ENCODE results near the gene FAM168B.

The FAM168B gene

DNA sequence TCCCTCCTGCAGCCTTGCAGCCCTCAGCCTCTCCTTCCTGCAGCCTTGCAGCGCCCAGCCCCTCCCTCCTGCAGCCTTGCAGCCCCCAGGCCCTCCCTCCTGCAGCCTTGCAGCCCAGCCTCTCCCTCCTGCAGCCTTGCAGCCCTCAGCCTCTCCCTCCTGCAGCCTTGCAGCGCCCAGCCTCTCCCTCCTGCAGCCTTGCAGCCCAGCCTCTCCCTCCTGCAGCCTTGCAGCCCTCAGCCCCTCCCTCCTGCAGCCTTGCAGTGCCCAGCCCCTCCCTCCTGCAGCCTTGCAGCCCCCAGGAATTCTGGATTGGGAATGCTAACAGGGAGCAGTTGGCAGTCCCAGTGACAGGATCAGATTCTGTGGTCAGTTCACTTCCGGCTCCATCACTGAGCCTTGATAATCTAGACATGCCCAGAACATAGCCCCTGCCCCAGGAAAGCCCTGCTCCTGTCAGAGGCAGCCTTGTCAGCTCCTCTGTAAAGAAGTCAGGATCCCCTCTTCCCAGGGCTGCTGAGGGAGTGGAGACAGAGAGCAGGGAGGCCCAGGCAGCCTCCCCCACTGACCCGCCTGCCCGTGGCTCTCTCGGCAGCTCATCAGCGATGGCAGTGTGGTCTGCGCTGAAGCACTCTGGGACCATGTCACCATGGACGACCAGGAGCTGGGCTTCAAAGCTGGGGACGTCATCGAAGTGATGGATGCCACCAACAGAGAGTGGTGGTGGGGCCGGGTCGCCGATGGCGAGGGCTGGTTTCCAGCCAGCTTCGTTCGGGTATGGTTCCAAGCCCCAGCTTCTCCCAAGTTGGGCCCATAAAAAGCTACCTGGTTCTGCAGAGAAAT, 54.8 kb downstream of the FAM168B start:
- no peak for DNase-seq

DNA sequence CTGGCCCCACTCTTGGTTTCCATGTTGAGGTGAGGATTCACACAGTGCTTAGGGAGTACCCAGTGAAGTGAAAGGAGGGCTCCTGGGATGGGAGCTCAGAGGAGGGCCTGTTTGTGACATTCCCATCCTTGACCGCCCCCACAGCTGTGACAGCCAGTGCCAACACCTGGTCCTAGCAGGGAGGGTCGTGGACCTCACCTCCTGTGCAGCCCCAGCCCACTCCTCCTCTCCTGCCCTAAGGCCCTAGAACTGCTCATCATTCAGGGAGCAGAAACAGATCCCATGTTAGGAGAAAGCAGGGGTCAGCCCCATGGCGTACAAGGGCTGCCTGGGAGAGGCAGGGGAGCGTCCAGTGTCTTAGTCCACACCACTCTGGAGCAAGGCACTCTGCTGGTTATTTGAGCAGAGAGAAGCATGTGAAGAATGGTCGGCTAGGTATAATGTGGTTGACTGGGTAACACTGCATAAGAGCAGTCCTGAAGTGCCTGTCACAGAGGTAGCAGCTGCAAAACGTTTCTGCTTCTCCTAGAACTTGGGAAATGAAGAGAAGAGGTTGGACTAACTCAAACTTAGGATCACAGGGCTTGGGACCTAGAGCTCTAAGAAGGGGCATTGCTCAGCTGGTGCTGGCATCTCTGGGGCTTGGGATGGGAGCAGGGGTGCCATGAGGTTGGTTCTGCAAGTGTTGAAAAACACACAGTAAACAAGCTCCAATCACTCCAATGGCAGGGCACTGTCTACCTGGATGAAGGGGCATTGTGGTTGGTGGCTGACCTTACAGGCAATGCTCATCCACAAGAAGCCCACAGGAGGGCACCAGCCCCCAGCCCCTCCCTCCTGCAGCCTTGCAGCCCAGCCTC, 55.6 kb downstream of the FAM168B start:
- DNase-seq = no peak

- DNase-seq = no peak
Measured at GRCh38 chr2:131036696-131037397, 56.4 kb downstream of the FAM168B start.

DNA sequence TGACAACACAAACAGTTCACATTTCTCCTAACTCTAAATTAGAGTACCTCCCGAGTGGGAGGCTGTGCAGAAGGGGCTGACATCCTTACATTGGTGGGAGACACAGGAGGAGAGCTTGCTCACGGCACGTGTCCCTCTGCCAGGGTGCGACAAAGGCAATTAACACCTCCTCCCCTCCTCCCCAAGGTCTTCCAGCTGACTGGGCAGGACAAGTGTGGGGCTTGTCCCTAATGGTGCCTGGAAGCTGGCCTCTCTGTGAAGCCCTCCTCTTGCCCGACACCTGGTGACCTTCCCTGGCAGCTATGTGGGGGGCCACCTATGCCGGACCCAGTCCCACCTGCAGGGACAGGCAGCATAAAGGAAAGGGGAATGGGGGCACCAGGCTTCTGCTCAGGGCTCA, 57.0 kb downstream of the FAM168B start:
- DNase-seq = no peak

DNA sequence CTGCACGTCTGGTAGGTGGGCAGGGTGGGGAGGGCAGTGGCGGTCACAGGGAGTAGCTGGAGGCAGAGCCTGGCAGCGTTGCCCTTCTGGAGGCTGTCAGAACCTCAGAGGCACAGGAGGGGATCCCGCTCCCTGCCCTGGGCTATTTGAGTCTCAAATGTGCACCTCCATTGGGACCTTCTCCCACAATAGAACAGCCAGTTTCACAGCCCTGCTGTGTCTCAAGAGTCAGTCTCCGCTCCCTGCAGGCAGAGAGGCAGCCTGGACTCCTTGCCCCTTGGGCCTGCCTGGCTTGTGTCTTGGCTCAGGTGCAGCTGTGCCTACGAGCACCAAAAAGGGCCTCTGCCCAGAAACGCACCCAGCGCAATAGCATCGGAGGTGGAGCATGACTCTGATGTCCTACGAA, 57.4 kb downstream of the FAM168B start:
- DNase-seq = no peak

GRCh38 chr2:131035112-131035825, 58.0 kb downstream of the FAM168B start:
- DNase-seq = no peak

- no peak for DNase-seq
Measured at GRCh38 chr2:131034122-131035051, 58.9 kb downstream of the FAM168B start.

GRCh38 chr2:131033786-131034121, 59.5 kb downstream of the FAM168B start:
- no peak for DNase-seq

DNA sequence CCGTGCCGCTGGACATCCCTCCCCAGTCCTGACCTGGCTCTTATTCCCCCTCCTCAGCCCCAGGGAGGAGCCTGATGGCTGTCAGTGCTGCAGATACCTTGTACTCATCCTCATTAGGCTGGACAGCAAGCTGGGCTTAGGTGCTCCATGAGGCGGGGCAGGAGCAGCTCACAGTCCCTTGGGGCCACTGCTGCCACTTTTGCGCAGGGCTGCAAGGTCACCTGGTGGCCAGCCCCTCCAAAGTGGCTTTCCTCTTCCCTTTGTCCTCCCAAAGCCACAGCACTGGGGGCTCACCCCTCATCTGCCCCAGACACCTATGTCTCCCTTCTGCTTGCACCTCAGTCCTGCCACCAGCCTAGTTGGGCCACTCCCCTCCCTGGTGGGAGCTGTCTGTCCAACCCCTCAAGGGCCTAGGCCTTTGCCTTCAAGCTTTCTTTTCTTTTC, 60.8 kb downstream of the FAM168B start:
- DNase-seq = no peak

GRCh38 chr2:131031875-131032274, 61.4 kb downstream of the FAM168B start:
- no peak for DNase-seq

DNA sequence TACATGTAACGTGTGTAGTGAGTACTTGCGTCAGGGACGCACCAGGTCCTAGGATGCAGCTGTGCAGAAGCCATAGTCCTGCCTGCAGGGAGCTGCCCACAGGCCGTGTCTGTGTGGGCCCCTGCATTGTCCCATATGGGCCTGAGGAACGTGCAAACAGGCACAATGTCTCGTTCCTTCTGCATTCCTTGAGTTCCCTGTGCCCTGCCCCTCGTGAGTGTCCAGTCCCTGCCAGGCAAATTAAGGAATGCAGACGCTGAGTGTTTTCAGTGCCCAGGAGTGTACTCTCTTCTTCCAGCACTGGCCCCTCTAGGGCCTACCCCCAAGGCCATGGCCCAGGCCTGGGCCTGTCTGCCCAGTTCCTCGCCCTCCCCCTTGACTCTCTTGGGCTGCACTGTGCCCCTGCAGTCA, 61.8 kb downstream of the FAM168B start:
- DNase-seq = no peak

DNA sequence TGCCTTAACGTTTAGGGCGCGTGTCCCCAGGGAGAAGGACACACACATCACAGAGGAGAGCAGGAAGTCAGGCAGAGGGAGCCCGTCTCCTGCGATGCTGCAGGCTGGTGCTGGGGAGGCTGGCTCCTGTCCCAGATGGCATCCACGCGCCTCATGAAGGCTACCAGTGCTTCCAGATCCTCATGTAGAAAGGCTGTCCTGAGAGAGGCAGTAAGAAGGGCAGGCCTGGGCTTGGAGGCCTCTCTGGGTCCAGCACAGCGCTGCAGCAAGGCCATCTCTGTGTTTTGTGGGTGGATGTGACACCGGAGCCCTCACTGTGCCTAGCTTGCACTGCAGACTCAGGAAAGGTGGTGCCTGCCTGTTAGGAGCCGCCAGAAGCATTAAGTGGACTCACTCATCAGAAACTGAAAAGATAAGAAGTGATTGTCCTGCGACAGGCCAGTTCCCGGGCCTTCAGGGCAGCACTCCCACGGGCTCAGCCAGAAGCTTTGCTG, 62.7 kb downstream of the FAM168B start:
- DNase-seq = no peak

DNA sequence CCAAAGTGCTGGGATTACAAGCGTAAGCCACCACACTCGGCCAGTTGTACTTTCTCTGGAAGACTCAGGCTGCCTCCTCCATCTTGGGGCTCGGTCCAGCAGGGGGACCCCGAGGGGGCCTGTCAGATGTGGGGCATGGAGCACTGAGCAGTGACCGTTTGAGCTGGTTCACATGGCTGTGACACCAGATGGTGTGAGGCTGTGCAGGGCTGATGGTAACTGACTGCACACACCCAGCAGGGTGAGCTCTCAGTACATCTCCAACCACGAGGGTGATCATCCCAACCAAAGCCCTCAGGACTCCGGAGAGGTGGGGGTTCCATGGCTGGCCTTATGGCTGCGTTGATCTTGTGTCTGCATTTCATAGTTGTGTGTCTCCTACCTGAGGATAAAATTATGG, 63.4 kb downstream of the FAM168B start:
- DNase-seq = no peak

- no peak for DNase-seq
Measured at GRCh38 chr2:131027566-131028528, 65.4 kb downstream of the FAM168B start.

DNA sequence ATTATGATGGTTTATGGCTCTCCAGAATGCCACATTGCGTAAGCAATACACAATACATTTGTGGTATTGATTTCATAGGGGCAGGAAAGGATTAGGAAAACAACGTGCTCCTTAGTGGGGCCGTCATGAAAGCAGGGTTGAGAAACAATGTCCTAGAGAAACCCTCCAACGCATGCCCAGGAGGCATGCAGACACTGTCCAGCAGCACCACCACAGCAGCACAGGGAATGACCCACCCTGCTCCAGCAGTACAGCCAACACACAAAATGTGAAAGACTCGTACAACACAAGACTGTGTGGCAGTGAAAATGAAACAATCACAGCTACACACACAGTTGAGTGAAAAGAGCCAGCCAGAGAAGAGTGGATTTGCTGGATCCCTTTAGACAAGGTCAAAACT, 66.3 kb downstream of the FAM168B start:
- DNase-seq = no peak

DNA sequence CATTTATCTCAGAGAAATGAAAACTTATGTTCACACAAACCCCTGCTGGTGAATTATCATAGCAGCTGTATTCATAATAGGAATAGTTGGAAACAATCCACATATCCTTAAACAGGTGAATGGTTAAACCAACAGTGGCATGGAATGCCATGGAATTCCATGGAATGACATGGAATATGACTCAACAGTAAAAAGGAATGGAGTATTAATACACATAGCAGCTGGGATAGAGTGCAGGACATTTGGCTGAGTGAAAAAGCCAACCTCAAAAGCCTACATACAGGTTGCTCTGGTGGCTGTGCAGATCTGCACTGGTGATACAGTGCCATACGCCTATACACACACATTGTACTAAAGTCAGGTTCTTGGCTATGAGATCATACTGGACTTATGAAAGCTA, 69.5 kb downstream of the FAM168B start:
- no peak for DNase-seq

DNA sequence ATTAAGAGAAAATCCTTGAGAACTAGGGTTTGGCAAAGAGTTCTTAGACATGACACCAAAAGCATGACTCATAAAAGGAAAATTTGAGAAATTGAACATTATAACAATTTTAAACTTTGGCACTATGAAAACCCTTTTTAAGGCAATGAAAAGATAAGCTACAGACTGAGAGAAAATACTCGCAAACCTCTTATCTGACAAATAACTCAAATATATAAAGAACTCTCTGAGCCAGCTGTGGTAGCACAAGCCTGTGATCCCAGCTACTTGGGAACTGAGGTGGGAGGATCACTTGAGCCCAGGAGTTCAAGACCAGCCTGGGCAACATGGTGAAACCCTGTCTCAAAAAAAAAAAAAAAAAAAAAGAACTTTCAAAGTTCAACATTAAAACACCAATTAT, 70.5 kb downstream of the FAM168B start:
- no peak for DNase-seq

GRCh38 chr2:131016826-131017741, 76.2 kb downstream of the FAM168B start:
- no peak for DNase-seq

DNA sequence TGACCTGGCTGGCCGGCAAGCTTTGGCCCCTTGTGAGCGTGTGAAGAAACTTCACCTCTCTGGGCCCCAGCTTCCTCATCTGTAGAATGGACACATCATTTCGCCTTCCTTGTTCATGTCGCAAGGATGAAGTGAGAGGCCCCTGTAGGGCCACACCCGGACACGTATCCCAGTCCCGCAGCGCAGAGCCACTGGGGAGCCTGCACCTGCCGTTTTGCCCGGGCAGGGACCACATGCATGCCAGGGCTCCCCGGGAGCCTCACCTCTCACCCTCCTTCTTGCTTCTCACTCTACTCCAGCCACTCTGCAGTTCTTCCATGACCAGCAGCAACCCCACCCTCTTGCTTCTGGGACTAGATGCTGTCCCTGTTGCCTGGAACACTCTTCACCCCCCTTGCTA, 77.5 kb downstream of the FAM168B start:
- DNase-seq = no peak

Data from CD4-positive, alpha-beta T cell treated with Interleukin-12 subunit alpha and Interleukin-12 subunit beta, for 1 hour (primary cell).